Fibroblast of lung (primary cell): ENCODE data around the gene SYTL3. TPM values are rescaled to one million over a fixed set of nuclear protein-coding genes. Genes with fewer than 3 reads are reported as not detected.
"Not testable (repeated sequence)": the region's sequence is repeated elsewhere in the genome, so short reads cannot be mapped to it uniquely, and the experiment has no call there.

Experiments used
- DNase-seq, 2 donors: peaks; one replicate each; pipeline versions ENCODE4 v3.0.0 to v3.0.0-alpha.2; 2010; ENCODE audit warnings: low read depth in 2 of 2
- H2AFZ ChIP-seq: 2 replicates; pipeline ENCODE4 v1.5.1; 2012; ENCODE audit warnings: low read length, control low read depth, inconsistent platforms
- H3K27ac ChIP-seq: 2 replicates; pipeline ENCODE4 v1.5.1; 2011; ENCODE audit warnings: low read length, control low read depth; ENCODE audit not compliant: insufficient read depth
- H3K27me3 ChIP-seq: 2 replicates; pipeline ENCODE4 v1.5.1; 2011; ENCODE audit warnings: mild to moderate bottlenecking, low read length; ENCODE audit not compliant: control insufficient read depth, insufficient read depth
- H3K36me3 ChIP-seq: 2 replicates; pipeline ENCODE4 v1.5.1; 2011; ENCODE audit warnings: low read length; ENCODE audit not compliant: control insufficient read depth, insufficient read depth
- H3K4me1 ChIP-seq: 2 replicates; pipeline ENCODE4 v1.5.1; 2011; ENCODE audit warnings: low read length; ENCODE audit not compliant: control insufficient read depth, insufficient read depth; ENCODE audit errors: extremely low read depth
- H3K4me2 ChIP-seq: 2 replicates; pipeline ENCODE4 v1.5.1; 2011; ENCODE audit warnings: low read length, control low read depth; ENCODE audit not compliant: insufficient read depth; ENCODE audit errors: extremely low read depth
- H3K4me3 ChIP-seq, 4 experiments: fragments of 200-600 bp in 1 of 4; sonication (generic) in 1 of 4; replicated peaks in 1 of 4; 2 replicates each; pipeline ENCODE4 v1.5.1; 2011 to 2016; ENCODE audit warnings: low read length in 4 of 4, low read depth in 3 of 4, mild to moderate bottlenecking in 3 of 4, control low read depth in 2 of 4, inconsistent platforms in 1 of 4, mixed read lengths in 1 of 4; ENCODE audit not compliant: insufficient read depth in 1 of 4; ENCODE audit errors: control extremely low read depth in 1 of 4
- H3K79me2 ChIP-seq: 2 replicates; pipeline ENCODE4 v1.5.1; 2012; ENCODE audit warnings: mild to moderate bottlenecking, low read length, inconsistent platforms; ENCODE audit not compliant: control insufficient read depth, insufficient read depth
- H3K9ac ChIP-seq: 2 replicates; pipeline ENCODE4 v1.5.1; 2011; ENCODE audit warnings: mild to moderate bottlenecking, low read length, control low read depth; ENCODE audit not compliant: insufficient read depth
- H3K9me3 ChIP-seq: 2 replicates; pipeline ENCODE4 v1.5.1; 2012; ENCODE audit warnings: low read depth, low read length; ENCODE audit not compliant: control insufficient read depth, insufficient read depth
- H4K20me1 ChIP-seq: 2 replicates; pipeline ENCODE4 v1.5.1; 2011; ENCODE audit warnings: low read length; ENCODE audit not compliant: control insufficient read depth, insufficient read depth; ENCODE audit errors: extremely low read depth
- EZH2 ChIP-seq: IDR thresholded peaks from 2 replicates; pipeline ENCODE4 v1.5.1; 2012; ENCODE audit warnings: low read length, control low read depth, mild to moderate bottlenecking; ENCODE audit errors: missing control alignments
- polyA plus RNA-seq, 2 donors: library from polyadenylated mRNA; depleted of rRNA in 1 of 2; stranded (reverse) in 1 of 2; unstranded in 1 of 2; fragments of >200 nt; gene quantifications; 2 replicates each; pipeline ENCODE4 v1.2.1, GENCODE V29; 2011 to 2012; ENCODE audit warnings: missing spikeins in 1 of 2
- total RNA-seq: library from RNA; depleted of rRNA; stranded (reverse); fragments of >200 nt; gene quantifications from 2 replicates; pipeline ENCODE4 v1.2.1, GENCODE V29; 2014
- TF ChIP-seq, protein P1 (sequence below), 2 donors: IDR thresholded peaks in 1 of 2; conservative IDR thresholded peaks in 1 of 2; 1 replicate in 1 of 2; 2 replicates in 1 of 2; pipeline ENCODE4 v1.5.1; 2011 to 2012; ENCODE audit warnings: low read length in 2 of 2, control low read depth in 1 of 2, inconsistent platforms in 1 of 2, low read depth in 1 of 2, mild to moderate bottlenecking in 1 of 2

The SYTL3 gene
- total and polyA plus RNA-seq, 2 donors (not counting 1 experiment from before 2014, with no cell fraction given), result 0.76 to 4.6 TPM

DNA sequence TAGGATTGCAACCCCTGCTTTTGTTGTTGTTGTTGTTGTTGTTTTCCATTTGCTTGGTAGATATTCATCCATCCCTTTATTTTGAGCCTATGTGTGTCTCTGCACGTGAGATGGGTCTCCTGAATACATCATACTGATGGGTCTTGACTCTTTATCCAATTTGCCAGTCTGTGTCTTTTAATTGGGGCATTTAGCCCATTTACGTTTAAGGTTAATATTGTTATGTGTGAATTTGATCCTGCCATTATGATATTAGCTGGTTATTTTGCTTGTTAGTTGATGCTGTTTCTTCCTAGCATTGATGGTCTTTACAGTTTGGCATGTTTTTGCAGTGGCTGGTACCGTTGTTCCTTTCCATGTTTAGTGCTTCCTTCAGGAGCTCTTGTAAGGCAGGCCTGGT lies 31.6 kb upstream of the SYTL3 start:
- H4K20me1 ChIP-seq, H3K4me2 ChIP-seq, H2AFZ ChIP-seq, H3K79me2 ChIP-seq, H3K9me3 ChIP-seq, H3K4me3 ChIP-seq, H3K27ac ChIP-seq, H3K36me3 ChIP-seq, H3K27me3 ChIP-seq, DNase-seq, H3K4me1 ChIP-seq, H3K9ac ChIP-seq: not testable (repeated sequence)

DNA sequence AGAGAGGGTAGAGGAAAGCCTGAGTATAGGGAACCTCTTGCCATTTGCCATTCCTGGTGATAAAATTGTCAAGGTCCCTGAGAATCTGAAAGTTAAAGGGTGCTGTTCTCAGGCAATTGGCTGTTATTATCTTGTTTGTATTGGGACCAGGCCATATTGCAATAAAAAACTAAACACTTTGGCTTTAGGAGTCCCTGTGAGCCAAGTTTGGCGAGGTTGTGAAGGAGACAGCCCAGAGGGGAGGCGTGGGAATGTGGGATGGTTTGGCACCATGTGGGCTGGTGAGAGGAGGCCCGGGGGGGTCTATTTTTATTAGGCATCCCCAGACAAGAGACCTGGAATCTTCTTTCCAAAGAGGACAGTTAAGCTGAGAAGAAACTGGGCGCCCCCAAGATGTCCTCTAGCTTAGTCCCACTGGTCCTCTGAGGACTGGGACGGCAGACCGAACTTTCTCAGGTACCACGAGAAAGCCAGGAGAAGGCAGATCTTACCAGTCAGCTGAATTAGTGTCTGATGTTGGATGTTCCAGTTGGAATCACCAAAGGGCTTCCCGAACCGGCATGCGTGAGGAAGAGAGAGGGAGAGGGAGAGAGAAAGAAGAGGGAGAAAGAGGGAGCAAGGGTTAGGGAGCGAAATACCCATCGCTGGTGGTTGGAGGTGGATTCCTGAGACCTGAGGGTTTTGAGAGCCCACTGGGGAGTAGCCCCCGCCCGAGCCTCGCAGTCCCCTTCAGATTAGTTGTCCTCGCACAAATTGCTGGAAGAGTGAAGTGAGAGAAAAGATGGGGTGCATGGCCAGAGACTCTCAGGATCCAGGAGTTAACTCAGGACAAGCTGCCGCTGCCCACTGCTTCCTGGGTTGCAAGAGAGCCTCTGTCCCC lies 29.7 kb upstream of the SYTL3 start:
- Histone ChIP-seq H3K36me3 (no peaks in the 10 kb centered on the region), H3K9me3 (no peaks in the 10 kb centered on the region), H4K20me1 (no peaks in the 10 kb centered on the region), H3K4me3 (no peak overlapping the region), H3K4me2 (no peak overlapping the region), H3K79me2 (no peaks in the 10 kb centered on the region), H3K9ac (no peak overlapping the region), H3K27me3 (no peaks in the 10 kb centered on the region), H3K4me1 (peaks cover 3% of the 10 kb centered on the region), H3K27ac (no peak overlapping the region), H2AFZ (no peak overlapping the region)
- TF ChIP-seq, protein P1, sequence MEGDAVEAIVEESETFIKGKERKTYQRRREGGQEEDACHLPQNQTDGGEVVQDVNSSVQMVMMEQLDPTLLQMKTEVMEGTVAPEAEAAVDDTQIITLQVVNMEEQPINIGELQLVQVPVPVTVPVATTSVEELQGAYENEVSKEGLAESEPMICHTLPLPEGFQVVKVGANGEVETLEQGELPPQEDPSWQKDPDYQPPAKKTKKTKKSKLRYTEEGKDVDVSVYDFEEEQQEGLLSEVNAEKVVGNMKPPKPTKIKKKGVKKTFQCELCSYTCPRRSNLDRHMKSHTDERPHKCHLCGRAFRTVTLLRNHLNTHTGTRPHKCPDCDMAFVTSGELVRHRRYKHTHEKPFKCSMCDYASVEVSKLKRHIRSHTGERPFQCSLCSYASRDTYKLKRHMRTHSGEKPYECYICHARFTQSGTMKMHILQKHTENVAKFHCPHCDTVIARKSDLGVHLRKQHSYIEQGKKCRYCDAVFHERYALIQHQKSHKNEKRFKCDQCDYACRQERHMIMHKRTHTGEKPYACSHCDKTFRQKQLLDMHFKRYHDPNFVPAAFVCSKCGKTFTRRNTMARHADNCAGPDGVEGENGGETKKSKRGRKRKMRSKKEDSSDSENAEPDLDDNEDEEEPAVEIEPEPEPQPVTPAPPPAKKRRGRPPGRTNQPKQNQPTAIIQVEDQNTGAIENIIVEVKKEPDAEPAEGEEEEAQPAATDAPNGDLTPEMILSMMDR (conservative IDR thresholded peaks at IDR 0.05 in 1 of 2, IDR thresholded peaks at IDR 0.05 in 1 of 2; ENCODE audit: low read depth in 1 of 2, low read length in 2 of 2), result no peak
- no peak for TF ChIP-seq EZH2
- DNase-seq, result no peak

DNA sequence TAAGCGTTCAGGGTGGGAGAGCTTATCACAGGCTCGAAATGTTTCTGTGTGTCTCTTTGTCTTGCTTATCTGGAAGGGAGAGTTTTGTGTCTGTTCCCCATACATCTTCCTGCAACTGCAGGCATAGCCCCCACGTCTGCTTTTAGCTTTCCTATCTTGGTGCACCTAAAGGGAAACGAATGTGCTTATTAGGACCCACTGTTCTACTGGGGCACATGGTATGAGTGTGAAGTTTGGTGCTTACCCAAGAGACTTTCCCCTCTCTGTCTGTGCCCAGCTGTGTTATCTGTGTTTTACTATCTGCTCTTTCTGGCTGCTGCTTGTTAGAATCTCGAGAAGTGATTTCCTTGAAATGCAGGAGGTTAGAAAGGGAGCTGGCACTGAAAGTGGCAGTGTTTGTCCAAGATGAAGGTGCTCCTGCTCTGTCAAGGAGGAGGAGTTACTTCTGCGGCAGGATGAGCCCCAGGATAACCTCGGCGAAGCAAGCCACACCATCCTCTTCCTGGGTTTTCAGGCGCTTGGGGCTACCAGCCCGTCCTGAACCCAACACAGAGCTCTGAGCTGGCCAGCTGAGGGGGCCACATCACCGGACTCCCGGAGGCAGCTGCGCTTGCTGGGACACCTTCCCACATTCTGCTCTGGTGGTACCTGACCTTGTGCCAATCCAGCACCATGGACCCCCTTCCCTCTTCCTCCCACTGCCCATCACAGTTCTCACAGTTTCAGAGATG lies 28.7 kb upstream of the SYTL3 start:
- H3K79me2 ChIP-seq, result no peaks in the 10 kb centered on the region
- no peaks in the 10 kb centered on the region for H4K20me1 ChIP-seq
- no peak overlapping the region for H3K27ac ChIP-seq
- no peak overlapping the region for H3K9ac ChIP-seq
- H3K36me3 ChIP-seq, result peaks cover 2% of the 10 kb centered on the region
- peaks cover 3% of the 10 kb centered on the region for H3K4me1 ChIP-seq
- no peak for TF ChIP-seq EZH2
- TF ChIP-seq, protein P1 (conservative IDR thresholded peaks at IDR 0.05 in 1 of 2, IDR thresholded peaks at IDR 0.05 in 1 of 2; ENCODE audit: low read depth in 1 of 2, low read length in 2 of 2), result no peak
- H3K4me3 ChIP-seq, result no peak overlapping the region
- H3K4me2 ChIP-seq, result no peak overlapping the region
- H2AFZ ChIP-seq, result no peak overlapping the region
- H3K27me3 ChIP-seq, result no peaks in the 10 kb centered on the region
- no peak for DNase-seq
- H3K9me3 ChIP-seq, result no peaks in the 10 kb centered on the region
